Measurements from ENCODE around the gene STAM.

DNA sequence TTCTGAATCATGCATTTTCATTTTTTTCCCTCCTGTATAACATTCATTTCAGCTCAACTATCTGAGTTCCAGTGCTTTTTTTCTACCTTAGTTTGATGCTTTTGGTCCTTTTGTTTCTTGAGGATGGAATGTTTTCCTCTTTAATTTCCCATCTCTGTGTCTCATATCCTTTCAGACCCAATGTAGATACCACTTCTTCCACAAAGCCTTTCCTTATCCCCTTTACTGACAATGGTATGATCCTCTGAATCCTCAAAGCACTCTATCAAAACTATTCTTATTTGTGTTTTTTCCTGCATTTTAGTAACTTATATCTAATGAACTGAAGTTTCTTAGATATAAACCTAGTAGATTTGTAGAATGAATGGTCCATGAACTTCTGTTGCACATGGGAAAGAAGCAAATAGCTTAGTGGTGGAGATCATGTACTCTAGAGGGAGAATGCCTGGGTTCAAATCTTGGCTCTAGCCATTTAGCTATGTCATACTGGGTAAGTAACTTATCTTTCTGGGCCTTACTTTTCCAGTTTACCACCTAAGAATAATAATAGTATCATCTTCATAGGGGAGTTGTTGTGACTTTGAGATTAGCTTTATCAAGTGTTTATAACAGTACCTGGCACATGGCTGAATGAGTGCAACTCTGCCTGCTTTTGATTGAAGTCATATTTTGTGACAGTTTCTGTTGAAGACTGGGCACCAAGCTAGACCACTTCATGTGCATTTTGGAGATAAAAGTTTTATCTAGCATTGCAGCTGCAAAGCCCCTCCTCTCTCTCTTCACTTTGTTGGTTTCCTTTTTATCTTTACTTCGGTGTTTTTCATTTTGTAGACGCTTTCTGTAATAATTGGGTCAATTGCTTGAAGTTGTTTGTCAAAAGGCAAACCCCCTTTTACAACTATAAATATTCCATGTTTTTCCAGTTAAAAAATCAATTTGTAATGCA lies 18.5 kb downstream of the STAM start:
- TF ChIP-seq POLR2A (IDR thresholded peaks at IDR 0.05) (no peak), POLR2AphosphoS5 (IDR thresholded peaks at IDR 0.05) (no peak), EP300 (IDR thresholded peaks at IDR 0.05) (no peak)
- TF ChIP-seq, protein P1, sequence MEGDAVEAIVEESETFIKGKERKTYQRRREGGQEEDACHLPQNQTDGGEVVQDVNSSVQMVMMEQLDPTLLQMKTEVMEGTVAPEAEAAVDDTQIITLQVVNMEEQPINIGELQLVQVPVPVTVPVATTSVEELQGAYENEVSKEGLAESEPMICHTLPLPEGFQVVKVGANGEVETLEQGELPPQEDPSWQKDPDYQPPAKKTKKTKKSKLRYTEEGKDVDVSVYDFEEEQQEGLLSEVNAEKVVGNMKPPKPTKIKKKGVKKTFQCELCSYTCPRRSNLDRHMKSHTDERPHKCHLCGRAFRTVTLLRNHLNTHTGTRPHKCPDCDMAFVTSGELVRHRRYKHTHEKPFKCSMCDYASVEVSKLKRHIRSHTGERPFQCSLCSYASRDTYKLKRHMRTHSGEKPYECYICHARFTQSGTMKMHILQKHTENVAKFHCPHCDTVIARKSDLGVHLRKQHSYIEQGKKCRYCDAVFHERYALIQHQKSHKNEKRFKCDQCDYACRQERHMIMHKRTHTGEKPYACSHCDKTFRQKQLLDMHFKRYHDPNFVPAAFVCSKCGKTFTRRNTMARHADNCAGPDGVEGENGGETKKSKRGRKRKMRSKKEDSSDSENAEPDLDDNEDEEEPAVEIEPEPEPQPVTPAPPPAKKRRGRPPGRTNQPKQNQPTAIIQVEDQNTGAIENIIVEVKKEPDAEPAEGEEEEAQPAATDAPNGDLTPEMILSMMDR (IDR thresholded peaks at IDR 0.05), result no peak
